ENCODE measurements around the gene VDAC2.

The VDAC2 gene

GRCh38 chr10:75210282-75211006, at the start of gene VDAC2:
Gene VDAC2, plus strand, starts transcription at chr10:75210796. Its CDS starts 363 bp downstream, at chr10:75211159.
- H3K4me3 ChIP-seq (ENCODE audit: low read depth, low read length): peak within 1 kb of the TSS; percentile 93
- no peak for TF ChIP-seq CTCF (IDR thresholded peaks at IDR 0.05; ENCODE audit: borderline replicate concordance, insufficient read depth, low read depth, low read length)

DNA sequence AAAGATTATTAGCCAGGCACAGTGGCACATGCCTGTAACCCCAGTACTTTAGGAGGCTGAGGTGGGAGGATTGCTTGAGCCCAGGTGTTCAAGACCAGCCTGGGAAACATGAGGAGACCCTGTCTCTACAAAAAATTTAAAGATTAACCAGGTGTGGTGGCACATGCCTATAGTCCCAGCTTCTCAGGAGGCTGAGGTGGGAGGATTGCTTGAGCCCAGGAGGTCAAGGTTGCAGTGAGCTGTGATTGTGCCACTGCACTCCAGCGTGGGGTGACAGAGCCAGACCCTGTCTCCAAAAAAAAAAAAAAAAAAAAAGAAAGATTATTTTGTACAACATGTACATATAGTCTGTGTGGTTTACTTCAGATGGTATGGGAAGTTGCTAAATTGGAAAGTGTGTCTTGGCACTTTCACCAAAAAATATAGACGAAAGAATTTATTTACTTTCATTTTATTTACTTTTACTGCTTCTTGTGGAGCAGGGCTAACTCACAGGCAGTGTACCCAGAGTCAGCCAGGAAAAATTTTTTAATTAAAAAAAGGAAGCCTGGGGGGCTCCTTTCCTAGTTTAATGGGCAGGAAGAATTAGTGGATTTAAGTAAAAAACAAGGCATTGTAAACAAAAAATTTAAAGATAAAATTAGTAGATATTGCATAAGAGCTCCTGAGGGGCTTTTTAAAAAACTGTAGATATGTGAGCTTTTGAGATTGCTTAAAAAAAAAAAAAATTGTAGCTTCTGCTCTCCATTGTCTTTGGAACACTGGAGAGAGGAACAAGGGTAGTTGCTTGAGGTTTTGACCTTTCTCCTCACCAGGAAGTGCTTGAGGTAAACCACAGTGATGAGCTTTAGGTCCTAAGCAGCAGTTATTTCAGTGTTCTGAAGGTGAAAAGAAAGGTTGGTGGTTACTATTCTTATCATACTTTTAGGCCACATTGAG, 44.6 kb upstream of the VDAC2 start:
- TF ChIP-seq CTCF (IDR thresholded peaks at IDR 0.05; ENCODE audit: borderline replicate concordance, insufficient read depth, low read depth, low read length): no peak
- no peak overlapping the region for H3K4me3 ChIP-seq (ENCODE audit: low read depth, low read length)

DNA sequence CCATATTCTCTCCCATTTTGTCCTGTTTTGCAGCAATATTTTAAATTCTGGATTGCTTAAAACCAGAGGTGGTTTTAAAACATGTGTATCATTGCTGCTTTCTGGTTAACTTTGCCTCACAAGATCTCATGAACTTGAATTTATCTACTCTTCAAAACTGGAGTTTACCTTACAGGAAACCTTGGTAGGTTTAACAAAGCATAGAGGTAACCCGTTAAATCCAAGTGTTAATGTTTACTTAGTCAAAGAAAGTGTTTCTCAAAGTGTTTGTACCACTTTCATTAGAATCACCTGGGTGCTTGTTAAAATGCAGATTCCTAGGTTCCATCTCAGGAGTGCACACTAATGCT, 44.0 kb upstream of the VDAC2 start:
- no peak overlapping the region for H3K4me3 ChIP-seq (ENCODE audit: low read depth, low read length)
- TF ChIP-seq CTCF (IDR thresholded peaks at IDR 0.05; ENCODE audit: borderline replicate concordance, insufficient read depth, low read depth, low read length): no peak

DNA sequence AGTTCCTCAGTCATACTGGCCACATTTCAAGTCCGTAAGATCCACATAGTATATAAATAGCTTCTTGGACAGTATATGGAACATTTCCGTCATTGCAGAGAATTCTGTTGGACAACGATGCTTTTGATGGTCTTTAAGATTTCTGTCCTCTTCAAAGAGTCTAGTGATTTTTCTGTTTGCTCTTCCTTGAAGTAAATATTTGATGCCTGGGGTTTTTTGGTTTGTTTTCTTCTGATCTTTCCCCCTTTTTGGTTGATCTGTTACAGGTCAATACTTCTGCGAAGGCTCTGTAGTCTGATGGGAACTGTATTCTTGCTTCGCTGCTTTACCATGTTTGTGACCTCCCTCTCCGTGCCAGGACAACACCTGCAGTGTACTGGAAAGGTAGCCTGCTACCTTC, 42.3 kb upstream of the VDAC2 start:
- TF ChIP-seq CTCF (IDR thresholded peaks at IDR 0.05; ENCODE audit: borderline replicate concordance, insufficient read depth, low read depth, low read length): no peak
- no peak overlapping the region for H3K4me3 ChIP-seq (ENCODE audit: low read depth, low read length)

- H3K4me3 ChIP-seq (ENCODE audit: low read depth, low read length): no peak overlapping the region
- TF ChIP-seq CTCF (IDR thresholded peaks at IDR 0.05; ENCODE audit: borderline replicate concordance, insufficient read depth, low read depth, low read length): no peak
Measured at GRCh38 chr10:75170215-75170614, 40.4 kb upstream of the VDAC2 start.

- no peak for TF ChIP-seq CTCF (IDR thresholded peaks at IDR 0.05; ENCODE audit: borderline replicate concordance, insufficient read depth, low read depth, low read length)
- no peak overlapping the region for H3K4me3 ChIP-seq (ENCODE audit: low read depth, low read length)
Measured at GRCh38 chr10:75175046-75175445, 35.5 kb upstream of the VDAC2 start.

Measured in GM12875 (cell line).